Common myeloid progenitor, CD34-positive (primary cell): ENCODE measurements around the gene UGT1A6.

Source experiments
- CTCF ChIA-PET: fragments of 350-600 bp; sonication (Branson Sonifier 250); formaldehyde crosslinking; loops from one replicate; lab custom pipeline; 2021; ENCODE audit warnings: antibody characterized with exemption; lab: Charles Lee
- POLR2A ChIA-PET: fragments of 350-600 bp; sonication (Branson Sonifier 250); formaldehyde crosslinking; loops from one replicate; lab custom pipeline; 2021; ENCODE audit warnings: antibody characterized with exemption; lab: Charles Lee
- DNase-seq, 3 donors: peaks; one replicate each; pipeline versions ENCODE4 v3.0.0 to v3.0.0-alpha.2; 2013
- H3K27ac ChIP-seq, 2 experiments: 1 replicate in 1 of 2; 2 replicates in 1 of 2; pipeline ENCODE4 v1.7.0; 2013; ENCODE audit warnings: inconsistent platforms in 2 of 2, low read length in 2 of 2, mild to moderate bottlenecking in 2 of 2, low read depth in 1 of 2, moderate library complexity in 1 of 2; ENCODE audit not compliant: severe bottlenecking in 2 of 2, insufficient read depth in 1 of 2, poor library complexity in 1 of 2
- H3K27me3 ChIP-seq, 5 experiments: replicated peaks in 2 of 5; 1 replicate in 3 of 5; 2 replicates in 2 of 5; pipeline versions ENCODE4 v1.6.1 to v1.7.0; 2013; ENCODE audit warnings: low read length in 4 of 5, mild to moderate bottlenecking in 2 of 5, moderate library complexity in 2 of 5, inconsistent platforms in 1 of 5; ENCODE audit not compliant: insufficient read depth in 5 of 5, control insufficient read depth in 4 of 5
- H3K36me3 ChIP-seq, 4 experiments: 1 replicate in 2 of 4; 2 replicates in 2 of 4; pipeline versions ENCODE4 v1.6.1 to v1.7.0; 2013; ENCODE audit warnings: low read length in 3 of 4, control low read depth in 1 of 4, mild to moderate bottlenecking in 1 of 4; ENCODE audit not compliant: control insufficient read depth in 4 of 4, insufficient read depth in 4 of 4
- H3K4me1 ChIP-seq, 4 experiments: 1 replicate in 3 of 4; 2 replicates in 1 of 4; pipeline versions ENCODE4 v1.6.1 to v1.7.1; 2013; ENCODE audit warnings: low read length in 3 of 4, mild to moderate bottlenecking in 3 of 4, control low read depth in 1 of 4, inconsistent platforms in 1 of 4, moderate library complexity in 1 of 4; ENCODE audit not compliant: control insufficient read depth in 4 of 4, insufficient read depth in 4 of 4; ENCODE audit errors: control extremely low read depth in 1 of 4
- H3K4me3 ChIP-seq, 7 experiments: 1 replicate in 4 of 7; 2 replicates in 3 of 7; pipeline versions ENCODE4 v1.5.1 to v1.7.0; 2013; ENCODE audit warnings: mild to moderate bottlenecking in 7 of 7, low read length in 6 of 7, moderate library complexity in 6 of 7, inconsistent platforms in 2 of 7, low read depth in 2 of 7, control low read depth in 1 of 7; ENCODE audit not compliant: insufficient read depth in 4 of 7, control insufficient read depth in 1 of 7; ENCODE audit errors: extremely low read depth in 1 of 7
- H3K9me3 ChIP-seq, 5 experiments: 1 replicate in 4 of 5; 2 replicates in 1 of 5; pipeline versions ENCODE4 v1.6.1 to v1.7.1; 2013; ENCODE audit warnings: low read length in 4 of 5, mild to moderate bottlenecking in 2 of 5, inconsistent platforms in 1 of 5, low read depth in 1 of 5, moderate library complexity in 1 of 5; ENCODE audit not compliant: control insufficient read depth in 4 of 5, insufficient read depth in 2 of 5; ENCODE audit errors: control extremely low read depth in 1 of 5
- WGBS: methylation state at CpG from one replicate; pipeline ENCODE4 v1.1.5; 2013; ENCODE audit not compliant: insufficient coverage; 5-methylcytosine and 5-hydroxymethylcytosine counted together

The UGT1A6 gene

GRCh38 chr2:233821709-233822100 lies 129.0 kb downstream of the UGT1A6 start:
- POLR2A ChIA-PET, result no interaction called here
- Histone ChIP-seq H3K4me1 (no peaks in the 10 kb centered on the region), H3K27ac (no peak overlapping the region), H3K9me3 (no peaks in the 10 kb centered on the region), H3K4me3 (no peak overlapping the region), H3K27me3 (no peaks in the 10 kb centered on the region), H3K36me3 (no peaks in the 10 kb centered on the region)
- CTCF ChIA-PET, result no interaction called here
- WGBS, result 94% methylated on average over 5 of the region's 8 CpGs
- no peak for DNase-seq

DNA sequence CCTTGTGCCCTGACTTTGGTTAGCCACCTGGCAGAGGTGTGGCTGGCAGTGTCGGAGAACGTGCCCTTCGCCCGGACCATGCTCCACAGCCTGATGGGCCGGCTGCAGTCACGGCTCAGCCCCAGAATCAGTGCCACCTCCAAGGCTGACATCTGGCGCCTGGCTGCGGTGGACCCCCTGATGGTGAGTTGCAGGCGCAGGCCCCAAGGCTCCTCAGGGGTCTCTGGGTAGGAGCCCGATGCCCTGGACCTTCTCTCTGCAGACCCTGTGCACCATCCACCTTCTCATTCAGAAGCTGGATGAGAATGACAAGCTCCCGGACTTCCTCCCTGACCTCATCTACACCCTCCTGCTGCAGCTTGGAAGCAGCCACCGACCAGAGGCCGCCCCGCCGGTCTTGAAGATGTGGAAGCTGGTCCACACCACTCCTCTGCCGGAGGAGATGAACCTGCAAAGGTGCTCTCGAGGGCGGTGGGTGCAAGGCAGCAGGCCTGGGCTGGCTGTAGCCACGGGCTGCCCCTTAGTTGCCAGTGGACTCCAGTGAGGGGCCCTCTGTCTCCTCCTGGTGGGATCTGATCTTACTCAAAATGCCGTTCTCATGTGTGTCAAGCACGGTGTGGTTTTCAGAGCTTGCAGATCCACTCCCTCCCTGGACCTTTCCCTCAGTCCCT lies 129.5 kb downstream of the UGT1A6 start:
- ChIA-PET POLR2A (no interaction called here), CTCF (no interaction called here)
- 91% methylated on average over 21 of the region's 21 CpGs for WGBS

More for the DNA sequence above, 129.5 kb downstream of the UGT1A6 start:
- Histone ChIP-seq H3K27me3 (no peaks in the 10 kb centered on the region), H3K9me3 (no peaks in the 10 kb centered on the region), H3K27ac (no peak overlapping the region), H3K4me1 (no peaks in the 10 kb centered on the region), H3K36me3 (no peaks in the 10 kb centered on the region), H3K4me3 (no peak overlapping the region)
- no peak for DNase-seq
